NCI-H1930 (cell line): Measurements from ENCODE around the gene FCHSD2.
"Not testable (repeated sequence)": the region's sequence is repeated elsewhere in the genome, so short reads cannot be mapped to it uniquely, and the experiment has no call there.

Source experiments
- DNase-seq, 2 experiments: peaks; one replicate each; lab custom pipeline; 2025; lab: John Stamatoyannopoulos, UW

FCHSD2 gene

DNA sequence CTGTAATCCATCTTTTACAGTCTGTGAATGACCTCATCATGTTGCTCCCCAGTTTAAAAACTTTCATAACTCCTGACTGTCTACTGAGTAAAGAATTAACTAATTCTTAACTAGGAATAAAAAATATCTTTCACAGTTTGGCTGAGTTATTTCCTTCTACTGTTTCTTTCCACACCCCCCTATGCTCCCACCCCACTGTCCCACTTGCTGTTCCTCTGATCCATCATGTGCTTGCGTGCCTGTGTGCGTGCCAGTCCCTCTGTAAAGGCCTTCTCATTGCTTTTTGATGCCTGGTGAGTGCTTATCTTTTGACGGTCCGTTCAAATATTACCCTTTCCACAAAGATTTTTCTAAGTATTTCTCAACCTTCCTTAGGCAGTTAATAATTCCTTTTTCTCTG is 272.3 kb downstream of the FCHSD2 start:
- no peak for DNase-seq

DNA sequence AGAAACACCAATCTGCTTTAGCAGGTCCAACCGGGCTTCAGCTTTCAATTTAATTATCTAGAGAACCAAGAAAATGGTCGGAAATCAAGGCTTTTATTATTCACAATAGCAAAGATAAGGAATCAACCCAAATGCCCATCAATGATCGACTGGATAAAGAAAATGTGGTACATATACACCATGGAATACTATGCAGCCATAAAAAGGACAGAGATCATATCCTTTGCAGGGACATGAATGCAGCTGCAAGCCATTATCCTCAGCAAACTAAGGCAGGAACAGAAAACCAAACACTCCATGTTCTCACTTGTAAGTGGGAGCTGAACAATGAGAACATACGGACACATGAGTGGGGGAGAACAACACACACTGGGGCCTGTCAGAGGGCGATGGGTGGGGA is 274.1 kb downstream of the FCHSD2 start:
- DNase-seq, result no peak

DNA sequence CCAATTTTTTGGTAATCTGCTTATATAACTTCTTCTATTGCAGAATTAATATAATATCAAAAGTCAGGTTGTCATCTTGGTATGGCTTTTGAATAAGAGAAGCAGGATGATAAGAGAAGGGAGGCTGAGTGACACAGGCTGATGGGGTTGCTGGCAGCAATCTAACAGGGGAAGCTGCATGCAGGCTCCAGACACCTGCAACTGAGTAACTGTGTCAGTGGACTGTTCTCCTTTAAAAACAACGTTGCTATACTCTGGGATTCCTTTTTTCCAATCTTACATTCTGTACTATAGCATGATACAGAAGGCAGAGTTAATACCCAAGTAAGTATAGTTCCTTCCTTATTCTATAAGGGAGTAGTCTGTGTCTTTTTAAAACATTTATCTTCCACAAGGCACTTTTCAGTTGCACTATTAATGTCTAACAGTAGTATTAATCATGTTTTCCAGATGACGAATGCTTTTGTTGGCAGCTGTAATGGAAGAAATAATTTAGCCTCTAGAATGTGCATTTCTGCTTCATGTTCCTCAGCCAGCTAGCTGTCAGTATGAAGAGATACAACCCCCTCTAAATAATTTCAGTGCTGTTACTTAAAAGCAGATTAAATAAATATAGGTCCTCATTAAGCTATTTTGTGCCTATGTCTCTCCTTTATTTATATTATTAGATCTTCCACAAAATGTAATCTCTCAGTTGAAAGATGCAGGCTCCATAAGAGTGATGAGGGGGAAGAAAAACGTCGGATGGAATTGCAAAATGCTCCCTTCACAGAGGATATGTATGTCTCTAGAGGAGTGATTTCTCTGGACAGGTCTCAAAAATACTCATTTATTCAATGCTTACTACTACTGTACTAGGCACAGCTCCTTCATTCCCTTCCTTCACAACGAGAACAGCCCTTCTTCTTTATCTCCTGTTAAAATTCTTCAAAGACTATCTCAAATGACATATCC is 277.1 kb downstream of the FCHSD2 start:
- DNase-seq, result no peak

DNA sequence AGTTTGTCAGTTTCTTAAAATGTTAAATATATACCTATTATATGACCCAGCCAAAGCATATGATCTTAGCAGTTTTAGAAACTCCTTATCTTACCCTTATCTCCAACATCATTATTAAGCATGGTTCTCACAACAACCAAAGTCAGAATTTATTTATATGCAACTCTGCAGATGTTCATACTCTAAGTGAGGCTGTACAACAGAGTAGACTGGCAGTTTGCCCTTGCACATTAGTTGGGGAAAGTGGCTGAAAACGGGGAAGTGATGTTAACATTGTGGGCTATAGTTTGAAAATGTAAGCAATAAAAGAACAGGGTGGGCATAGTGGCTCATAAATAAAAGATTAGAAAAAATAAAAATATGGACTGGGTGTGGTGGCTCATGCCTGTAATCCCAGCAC is 278.2 kb downstream of the FCHSD2 start:
- DNase-seq, result no peak

DNA sequence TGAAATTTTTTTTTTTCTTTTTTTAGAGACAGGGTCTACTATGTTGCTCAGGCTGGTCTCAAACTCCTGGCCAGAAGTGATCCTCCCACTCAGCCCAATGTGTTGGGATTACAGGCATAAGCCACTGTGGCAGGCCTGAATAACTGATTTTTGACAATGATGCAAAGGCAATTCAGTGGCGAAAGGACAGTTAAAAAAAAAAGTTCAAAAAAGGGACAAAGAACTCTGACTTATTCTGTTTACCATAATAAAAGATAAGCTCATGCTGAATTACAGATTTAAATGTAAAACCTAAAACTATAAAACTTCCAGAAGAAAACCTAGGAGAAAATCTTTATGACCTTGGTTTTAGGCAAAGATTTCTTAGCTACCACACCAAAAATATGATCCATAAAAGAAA is 279.0 kb downstream of the FCHSD2 start:
- no peak for DNase-seq

DNA sequence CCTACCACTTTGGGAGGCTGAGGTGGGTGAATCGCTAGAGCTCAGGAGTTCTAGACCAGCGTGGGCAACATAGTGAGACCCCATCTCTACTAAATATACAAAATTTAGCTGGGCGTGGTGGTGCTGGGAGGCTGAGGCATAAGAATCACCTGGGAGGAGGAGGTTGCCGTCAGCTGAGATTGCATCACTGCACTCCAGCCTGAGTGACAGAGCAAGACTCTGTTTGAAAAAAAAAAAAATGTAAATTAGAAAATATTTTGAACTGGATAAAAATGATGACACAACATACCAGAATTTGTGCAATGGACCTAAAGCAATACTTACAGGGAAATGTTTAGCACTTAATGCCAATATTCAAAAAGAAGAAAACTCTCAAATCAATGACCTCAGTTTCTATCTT is 281.5 kb downstream of the FCHSD2 start:
- DNase-seq, result no peak

DNA sequence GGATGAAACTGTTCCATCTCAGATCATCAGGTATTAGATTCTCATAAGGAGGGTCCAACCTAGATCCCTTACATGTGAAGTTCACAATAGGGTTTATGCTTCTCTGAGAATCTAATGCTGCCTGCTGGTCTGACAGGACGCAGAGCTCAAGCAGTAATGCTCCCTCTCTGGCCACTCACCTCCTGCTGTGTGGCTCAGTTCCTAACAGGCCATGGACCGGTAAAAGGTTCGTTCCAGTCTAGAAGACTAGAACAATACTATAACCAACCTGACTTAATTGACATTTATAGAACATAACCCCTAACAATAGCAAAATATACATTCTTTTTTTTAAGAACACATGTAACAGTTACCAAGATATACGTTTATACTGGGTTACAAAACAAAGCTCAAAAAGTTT is 282.1 kb downstream of the FCHSD2 start:
- DNase-seq, result no peak

DNA sequence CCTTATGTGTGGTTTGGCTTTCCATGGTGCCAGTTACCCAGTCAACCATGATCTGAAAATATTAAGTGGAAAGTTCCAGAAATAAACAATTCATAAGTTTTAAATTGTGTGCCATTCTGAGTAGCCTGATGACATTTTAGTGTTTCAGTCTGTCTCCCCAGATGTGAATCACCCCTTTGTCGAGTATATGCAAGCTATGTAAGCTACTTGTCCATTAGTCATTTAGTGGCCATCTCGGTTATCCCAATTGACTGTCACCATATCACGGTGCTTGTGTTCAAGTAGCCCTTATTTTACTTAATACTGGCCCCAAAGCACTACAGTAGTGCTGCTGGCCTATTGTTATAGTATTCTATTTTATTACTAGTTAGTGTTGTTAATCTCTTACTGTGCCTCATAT is 283.0 kb downstream of the FCHSD2 start:
- DNase-seq, result no peak

DNA sequence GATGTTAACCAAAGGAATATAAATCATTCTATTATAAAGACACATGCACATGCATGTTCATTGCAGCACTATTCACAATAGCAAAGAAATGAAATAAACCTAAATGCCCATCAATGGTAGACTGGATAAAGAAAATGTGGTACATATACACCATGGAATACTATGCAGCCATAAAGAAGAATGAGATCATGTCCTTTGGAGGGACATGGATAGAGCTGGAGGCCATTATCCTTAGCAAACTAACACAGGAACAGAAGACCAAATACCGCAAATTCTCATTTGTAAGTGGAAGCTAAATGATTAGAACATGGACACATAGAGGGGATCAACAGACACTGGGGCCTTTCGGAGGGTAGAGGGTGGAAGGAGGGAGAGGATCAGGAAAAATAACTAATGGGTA is 283.9 kb downstream of the FCHSD2 start:
- DNase-seq, result not testable (repeated sequence)

DNA sequence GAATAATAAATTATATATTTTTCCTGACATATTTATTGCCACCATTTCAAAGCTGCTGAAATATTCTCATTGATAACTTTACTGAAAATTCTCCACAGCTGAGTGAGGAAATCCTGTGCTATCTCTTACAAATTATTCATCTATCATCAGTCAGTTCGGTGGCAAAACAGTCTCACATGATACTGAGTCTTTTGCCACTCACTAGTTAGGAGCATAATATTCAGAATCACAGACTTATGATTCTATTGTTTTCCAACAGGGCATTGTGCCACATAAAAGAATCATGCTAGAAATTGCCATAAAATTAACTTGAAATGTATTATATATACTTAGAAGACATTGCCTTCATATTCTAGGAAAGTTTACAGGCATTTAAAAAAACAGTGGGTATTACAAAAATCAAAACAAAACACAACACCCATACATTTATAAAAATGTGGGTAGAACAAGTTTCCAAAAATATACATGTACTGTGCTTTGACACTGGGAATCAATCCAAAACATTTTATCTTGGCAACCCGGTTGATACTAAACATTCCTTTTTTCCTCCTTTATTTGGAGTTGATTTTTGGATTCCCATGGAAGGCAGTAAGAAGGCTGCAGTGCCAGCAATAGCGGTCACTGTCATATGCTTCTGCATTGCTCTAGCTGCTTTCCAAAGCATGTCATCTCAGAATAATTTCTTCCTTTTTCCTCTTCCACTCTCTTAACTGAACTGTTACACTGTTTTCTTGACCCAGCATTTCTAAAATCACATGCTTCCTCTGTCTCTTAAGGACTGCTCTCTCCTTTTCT is 285.4 kb downstream of the FCHSD2 start:
- no peak for DNase-seq

DNA sequence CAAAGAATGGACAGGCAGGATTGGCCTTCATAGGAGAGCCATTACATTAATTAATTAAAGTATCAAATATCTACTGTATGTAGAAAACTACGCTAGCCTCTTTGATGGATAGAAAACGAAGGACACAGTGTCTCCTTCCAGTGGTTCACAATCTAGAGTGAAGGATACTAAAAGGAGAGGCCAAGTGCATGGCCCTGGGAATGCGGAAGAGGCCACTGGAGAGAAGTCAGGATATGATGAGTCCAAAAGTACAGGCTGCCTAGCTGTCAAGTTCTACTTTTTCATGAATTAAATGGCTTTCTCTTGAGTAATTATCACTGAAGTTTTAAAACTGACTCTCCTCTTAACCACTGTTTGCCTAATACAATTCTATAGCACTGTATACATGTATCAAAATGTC is 286.1 kb downstream of the FCHSD2 start:
- DNase-seq, result no peak

DNA sequence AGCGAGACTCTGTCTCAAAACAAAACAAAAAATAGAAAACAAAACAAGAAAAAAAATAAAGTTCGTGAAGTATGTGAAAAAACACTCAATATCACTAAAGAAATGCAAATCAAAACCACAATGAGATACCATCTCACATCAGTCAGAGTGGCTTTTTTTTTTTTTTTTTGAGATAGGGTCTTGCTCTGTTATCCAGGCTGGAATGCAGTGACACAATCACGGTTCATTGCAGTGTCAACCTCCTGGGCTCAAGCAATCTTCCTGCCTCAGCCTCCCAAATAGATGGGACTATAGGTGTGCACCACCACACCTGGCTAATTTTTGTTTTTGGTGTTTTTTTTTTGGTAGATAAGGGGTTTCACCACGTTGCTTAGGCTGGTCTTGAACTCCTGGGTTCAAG is 290.4 kb downstream of the FCHSD2 start:
- no peak for DNase-seq

DNA sequence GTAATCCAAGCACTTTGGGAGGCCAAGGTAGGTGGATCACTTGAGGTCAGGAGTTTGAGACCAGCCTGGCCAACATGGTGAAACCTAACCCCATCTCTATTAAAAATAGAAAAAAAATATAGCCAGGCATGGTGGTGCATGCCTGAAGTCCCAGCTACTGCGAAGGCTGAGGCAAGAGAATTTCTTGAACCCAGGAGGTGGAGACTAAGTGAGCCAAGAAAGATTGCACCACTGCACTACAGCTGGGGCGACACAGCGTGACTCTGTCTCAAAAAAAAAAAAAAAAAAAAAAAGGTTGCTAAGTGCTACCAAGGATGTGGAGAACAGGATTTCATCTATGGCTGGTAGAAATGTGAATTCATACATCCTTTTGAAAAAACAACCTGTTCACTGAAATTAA is 291.3 kb downstream of the FCHSD2 start:
- DNase-seq, result no peak

DNA sequence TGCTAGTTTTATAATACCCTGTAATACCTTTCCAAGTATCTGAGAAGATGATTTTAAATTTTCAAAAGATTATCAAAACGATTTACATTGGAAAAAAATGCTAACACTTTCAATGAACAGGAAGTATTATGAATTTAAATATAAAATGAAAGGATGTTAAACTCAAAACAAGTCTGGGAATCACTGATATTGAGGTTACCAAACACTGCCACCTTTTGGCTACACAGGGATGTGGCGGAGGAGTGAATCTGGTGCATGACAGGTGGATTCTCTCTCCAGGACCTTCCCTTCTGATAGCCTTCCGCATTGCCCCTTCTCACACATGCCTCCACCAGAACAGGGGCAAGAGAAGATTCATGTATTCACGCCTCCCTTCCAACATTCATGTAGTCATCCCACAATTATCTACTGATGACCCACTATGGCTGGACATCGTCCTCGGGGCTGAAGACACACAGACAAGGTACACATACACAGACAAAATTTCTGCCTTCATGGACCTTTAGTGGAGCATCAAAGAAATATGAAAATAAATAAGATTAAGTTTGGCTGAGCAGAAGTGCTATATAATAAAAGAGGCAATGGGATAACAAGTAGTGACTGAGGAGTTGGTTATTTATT is 293.2 kb downstream of the FCHSD2 start:
- peak in 1 of 2 experiments; percentile 16 for DNase-seq

DNA sequence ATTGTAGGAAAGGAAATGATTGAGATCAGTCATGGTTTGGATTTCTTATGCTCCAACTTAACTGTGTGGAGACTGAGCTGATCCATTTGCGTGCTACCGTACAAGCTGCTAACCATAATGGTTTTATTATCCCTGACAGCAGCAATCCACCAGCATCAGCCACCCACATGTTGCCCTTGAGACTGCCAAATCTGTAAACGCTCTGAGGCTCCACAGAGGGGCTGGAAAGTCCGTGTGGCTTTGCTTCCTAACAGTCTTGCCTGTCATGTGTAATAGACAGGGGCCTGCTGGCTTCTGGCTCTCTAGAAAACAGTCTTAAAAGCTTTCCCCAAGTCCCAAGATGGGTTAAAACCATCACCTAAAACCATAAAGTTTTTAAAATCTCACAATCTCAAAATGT is 297.8 kb downstream of the FCHSD2 start:
- no peak for DNase-seq

DNA sequence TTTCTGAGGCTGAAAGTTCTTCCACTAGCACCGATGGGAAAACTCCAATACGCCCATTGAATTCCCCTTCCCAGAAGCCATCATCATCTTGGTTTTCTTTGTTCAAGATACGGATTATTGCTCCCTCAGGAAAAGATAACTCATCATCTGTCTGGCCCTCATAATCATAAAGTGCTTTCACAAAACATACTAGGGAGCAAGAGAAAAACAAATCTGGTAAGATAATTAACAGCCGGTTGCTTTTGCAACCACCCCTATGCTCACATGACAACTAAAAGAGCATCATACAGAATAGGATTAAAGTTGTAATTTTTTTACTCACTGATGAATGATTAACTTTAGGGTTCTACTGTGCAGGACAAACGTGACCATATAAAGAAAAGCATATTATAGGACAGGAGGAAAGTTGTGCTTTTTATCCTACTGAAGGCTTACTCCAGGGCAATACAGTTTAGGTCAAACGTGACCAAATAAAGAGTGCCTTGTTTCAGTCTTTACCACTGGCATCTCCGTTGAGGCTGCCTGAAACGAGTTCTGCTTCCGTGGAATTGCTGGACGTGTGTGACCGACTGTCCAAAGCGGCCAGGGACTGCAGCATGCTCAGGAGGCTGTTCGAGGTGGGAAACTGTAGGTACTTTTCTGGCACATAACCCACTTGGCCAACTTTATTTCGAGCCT is 299.3 kb downstream of the FCHSD2 start:
- no peak for DNase-seq

DNA sequence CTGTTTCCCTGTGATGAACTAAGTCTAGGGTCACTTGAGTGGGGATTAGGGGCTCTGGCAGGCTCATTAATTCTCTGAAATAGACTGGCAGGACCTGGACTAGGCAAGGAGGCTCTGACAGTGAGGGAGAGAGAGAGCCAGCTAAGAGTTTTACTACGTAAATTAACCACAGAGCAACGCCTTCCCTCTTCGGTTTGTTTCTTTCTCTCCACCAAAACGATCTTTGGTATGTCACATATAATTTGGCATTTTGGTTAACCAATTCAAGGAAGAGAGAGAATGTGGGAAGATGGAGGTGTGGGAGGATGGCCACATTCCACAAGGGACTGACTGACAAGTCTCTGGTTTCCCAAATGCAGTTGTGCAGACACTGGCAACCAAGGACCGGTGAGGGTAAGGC is 300.0 kb downstream of the FCHSD2 start:
- DNase-seq, result no peak

DNA sequence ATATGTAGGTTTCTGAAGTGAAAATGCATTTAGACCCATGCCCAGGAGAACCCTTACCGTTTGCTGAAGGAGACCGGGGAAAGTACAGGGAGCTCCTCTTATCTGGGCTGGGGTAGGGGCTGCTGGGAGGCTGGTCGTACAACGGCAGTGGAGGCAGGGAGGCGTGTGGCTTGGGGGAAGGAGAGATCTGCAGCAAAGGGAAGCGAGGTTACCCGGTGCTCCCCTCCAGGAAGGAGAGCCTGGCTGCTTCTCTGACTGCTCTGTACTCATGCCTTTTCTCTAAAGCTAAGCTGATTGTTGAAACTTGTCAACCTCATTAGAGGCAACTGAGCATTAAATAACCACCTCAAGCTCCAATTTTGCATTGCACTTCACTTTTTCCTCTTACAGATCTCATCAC is 300.7 kb downstream of the FCHSD2 start:
- no peak for DNase-seq

DNA sequence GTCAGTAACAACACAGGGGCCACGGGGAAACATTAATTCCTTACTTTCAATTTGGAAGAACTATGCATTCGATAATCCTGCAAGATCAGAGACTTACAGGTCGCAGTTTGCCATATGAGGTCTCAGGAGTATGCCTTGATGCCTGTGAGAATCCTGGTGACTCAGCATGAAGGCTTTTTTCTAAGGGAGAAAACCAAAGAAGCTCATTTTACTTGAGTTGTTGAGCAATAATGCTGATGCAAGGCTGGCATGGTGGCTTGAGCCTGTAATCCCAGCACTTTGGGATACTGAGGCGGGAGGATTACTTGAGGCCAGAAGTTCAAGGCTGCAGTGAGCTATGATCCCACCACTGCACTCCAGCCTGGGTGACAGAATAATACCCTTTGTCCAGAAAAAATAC is 301.3 kb downstream of the FCHSD2 start:
- no peak for DNase-seq

DNA sequence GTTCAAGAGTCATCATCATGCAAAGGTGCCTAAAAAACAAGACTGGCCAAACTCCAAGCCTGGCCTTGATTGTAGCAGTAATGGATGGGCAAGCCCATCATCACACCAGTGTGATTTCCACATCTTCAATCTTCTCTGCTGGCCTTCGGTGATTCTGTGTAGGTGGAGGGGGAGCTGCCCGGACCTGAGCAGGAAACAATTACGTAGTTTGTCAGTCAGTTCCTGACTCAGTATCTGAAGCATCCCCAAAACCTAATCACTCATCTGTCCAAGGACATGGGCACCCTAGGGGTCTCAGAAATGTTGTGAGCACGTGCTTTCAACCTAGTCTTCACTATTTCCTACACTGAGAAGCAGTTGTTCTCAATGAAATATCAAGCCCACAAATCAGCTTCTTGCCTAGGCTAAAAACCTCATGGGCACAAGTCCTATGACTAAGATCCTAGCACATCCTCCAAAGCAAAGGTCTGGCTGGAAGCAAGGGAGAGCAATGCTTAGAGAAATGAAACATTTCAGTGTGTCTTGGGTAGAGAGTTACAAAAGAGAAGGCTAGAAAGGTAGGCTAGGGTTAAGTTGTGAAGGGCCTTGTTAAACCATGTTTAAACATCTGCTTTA is 303.3 kb downstream of the FCHSD2 start:
- no peak for DNase-seq

DNA sequence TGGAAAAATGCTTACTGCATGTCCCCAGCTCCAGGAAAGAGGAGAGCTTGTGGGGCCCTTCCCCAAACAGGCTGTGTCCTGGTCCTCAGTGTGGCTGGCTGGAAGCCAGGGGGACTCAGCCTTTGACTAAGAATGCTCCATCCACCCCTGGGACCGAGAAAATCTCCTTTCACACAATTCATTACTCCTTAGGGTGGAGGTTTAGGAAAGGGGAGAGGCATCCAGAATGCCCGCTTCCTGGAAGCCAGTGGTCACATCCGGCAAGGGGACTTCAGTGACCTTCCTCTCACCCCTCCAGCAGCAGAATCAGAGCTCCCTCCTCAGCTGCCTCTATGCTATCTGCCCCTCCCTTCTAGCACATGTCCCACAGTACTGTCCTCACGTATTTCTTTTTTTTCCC is 306.0 kb downstream of the FCHSD2 start:
- no peak for DNase-seq

DNA sequence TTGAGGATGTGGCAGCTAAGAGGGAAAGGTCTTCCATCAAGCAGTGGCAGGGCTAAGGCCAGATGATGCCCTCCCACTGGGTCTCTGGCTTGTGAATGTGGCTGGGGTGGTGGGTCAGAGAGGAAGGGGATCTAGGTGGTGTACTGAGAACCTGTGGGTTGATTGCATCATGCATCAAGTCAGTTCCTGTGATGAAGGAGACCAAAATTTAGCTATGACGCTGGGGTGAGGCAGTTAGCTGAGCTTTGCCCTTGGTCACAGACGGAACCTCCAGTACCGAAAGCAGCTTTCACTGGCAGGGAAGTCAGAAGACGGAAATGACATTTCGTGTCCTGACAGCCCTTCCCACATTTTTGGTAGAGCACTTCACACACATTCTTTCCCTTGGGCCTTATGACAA is 307.2 kb downstream of the FCHSD2 start:
- no peak for DNase-seq
